ENCODE data around the gene C3orf52. TPM values are rescaled to one million over a fixed set of nuclear protein-coding genes. Genes with fewer than 3 reads are reported as not detected.

Gene C3orf52
- total and polyA plus RNA-seq, 2 donors (not counting 1 experiment from before 2014, with no cell fraction given) = 0.18 to 3.9 TPM

DNA sequence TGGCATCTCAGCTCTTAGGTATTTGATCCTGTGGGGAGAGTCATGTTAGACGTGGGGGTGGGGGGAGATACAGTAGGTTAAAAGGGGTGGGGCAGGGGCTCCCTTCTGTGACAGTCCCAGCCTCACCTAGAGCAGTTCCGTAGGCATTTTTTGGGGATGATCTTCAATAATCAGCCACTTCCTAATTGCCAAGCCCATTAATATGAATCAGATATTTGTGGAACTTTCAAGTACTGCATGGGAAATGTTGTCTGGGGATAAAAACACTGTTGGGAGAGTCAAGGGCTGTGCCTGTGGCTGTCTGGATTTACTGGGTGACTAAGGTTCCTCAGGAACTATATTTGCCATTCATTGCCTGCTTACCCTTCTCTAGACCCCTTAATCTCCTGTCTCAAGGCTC is 9.5 kb downstream of the C3orf52 start:
- Mint-ChIP-seq H3K4me1 (peaks cover 26% of the 10 kb centered on the region), H3K4me3 (no peak overlapping the region), H3K9me3 (ENCODE audit: insufficient read depth) (peaks cover 3% of the 10 kb centered on the region), H3K27me3 (peaks cover 7% of the 10 kb centered on the region), H3K27ac (no peak overlapping the region)
- ATAC-seq (ENCODE audit: low read depth) (no peak), DNase-seq (no peak)
- Histone ChIP-seq H3K4me2 (replicated peaks; ENCODE audit: low read depth, low read length, poor library complexity, severe bottlenecking) (no peak overlapping the region), H3K4me1 (ENCODE audit: control insufficient read depth in 2 of 2, insufficient read depth in 2 of 2, low read length in 2 of 2) (peaks cover 14 to 16% of the 10 kb centered on the region in 2 donors), H3K27ac (ENCODE audit: low read length in 2 of 2) (no peak overlapping the region), H4K20me1 (ENCODE audit: control insufficient read depth, insufficient read depth, low read length, poor library complexity, severe bottlenecking) (no peaks in the 10 kb centered on the region), H3K9ac (ENCODE audit: low read length) (no peak overlapping the region), H2AFZ (ENCODE audit: insufficient read depth, low read depth, low read length, poor library complexity, severe bottlenecking) (no peak overlapping the region), H3K79me2 (ENCODE audit: control insufficient read depth, insufficient read depth, low read length) (no peaks in the 10 kb centered on the region), H3K27me3 (replicated peaks in 1 of 4; ENCODE audit: control extremely low read depth in 1 of 4, control insufficient read depth in 3 of 4, insufficient read depth in 4 of 4, low read length in 3 of 4) (peaks cover 0 to 7% (median 1%) of the 10 kb centered on the region in 4 experiments), H3K9me3 (ENCODE audit: control extremely low read depth in 1 of 3, control insufficient read depth in 2 of 3, insufficient read depth in 1 of 3, low read length in 2 of 3) (peaks cover 0 to 2% (median 0%) of the 10 kb centered on the region in 3 donors), H3K36me3 (replicated peaks in 1 of 2; ENCODE audit: control extremely low read depth in 1 of 2, control insufficient read depth in 1 of 2, extremely low read depth in 1 of 2, insufficient read depth in 2 of 2, low read length in 1 of 2) (no peaks in the 10 kb centered on the region), H3K4me3 (ENCODE audit: control extremely low read depth in 1 of 5, extremely low read depth in 1 of 5, insufficient read depth in 1 of 5, low read depth in 2 of 5, low read length in 4 of 5) (no peak overlapping the region)
- no peak for TF ChIP-seq EZH2 (IDR thresholded peaks at IDR 0.05; ENCODE audit: borderline replicate concordance, insufficient read depth, low read depth, low read length, poor library complexity, severe bottlenecking)
- TF ChIP-seq, protein P1, sequence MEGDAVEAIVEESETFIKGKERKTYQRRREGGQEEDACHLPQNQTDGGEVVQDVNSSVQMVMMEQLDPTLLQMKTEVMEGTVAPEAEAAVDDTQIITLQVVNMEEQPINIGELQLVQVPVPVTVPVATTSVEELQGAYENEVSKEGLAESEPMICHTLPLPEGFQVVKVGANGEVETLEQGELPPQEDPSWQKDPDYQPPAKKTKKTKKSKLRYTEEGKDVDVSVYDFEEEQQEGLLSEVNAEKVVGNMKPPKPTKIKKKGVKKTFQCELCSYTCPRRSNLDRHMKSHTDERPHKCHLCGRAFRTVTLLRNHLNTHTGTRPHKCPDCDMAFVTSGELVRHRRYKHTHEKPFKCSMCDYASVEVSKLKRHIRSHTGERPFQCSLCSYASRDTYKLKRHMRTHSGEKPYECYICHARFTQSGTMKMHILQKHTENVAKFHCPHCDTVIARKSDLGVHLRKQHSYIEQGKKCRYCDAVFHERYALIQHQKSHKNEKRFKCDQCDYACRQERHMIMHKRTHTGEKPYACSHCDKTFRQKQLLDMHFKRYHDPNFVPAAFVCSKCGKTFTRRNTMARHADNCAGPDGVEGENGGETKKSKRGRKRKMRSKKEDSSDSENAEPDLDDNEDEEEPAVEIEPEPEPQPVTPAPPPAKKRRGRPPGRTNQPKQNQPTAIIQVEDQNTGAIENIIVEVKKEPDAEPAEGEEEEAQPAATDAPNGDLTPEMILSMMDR (IDR thresholded peaks at IDR 0.05) = no peak
- ChIA-PET CTCF (interaction anchor here (1.4 kb wide), 1 partner anchor 16 kb away, joined by 5 read pairs; no protein-coding TSS in a partner anchor), POLR2A (no interaction called here)
- WGBS (ENCODE audit: insufficient coverage) = no CpG with 5 or more reads among the region's 2 CpGs
- intact Hi-C loops (cut with micrococcal nuclease) = no loop called here

DNA sequence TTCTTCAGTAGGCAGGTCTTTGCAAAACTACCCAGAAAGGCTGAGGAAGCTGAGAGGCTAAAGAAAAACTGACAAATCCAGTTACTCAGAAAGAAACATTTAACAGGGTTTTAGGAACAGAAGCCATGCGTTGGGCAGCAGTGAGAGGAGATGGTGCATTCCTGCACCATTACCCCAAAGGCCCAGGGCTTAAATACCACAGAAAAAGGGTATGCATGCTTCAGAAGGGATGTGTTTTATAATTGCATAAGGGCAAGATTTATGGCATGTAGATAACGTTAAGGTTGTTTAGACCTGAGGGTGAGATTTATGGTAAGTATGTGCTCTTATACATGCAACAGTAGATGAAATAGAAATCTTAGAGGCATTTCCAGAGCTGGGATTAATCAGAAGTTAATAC is 10.0 kb downstream of the C3orf52 start:
- no peak for TF ChIP-seq EZH2 (IDR thresholded peaks at IDR 0.05; ENCODE audit: borderline replicate concordance, insufficient read depth, low read depth, low read length, poor library complexity, severe bottlenecking)
- TF ChIP-seq, protein P1 (IDR thresholded peaks at IDR 0.05) = no peak
- H3K4me3 ChIP-seq (ENCODE audit: control extremely low read depth in 1 of 5, extremely low read depth in 1 of 5, insufficient read depth in 1 of 5, low read depth in 2 of 5, low read length in 4 of 5) = no peak overlapping the region
- ATAC-seq (ENCODE audit: low read depth) (no peak), DNase-seq (no peak)
- H3K4me2 ChIP-seq (replicated peaks; ENCODE audit: low read depth, low read length, poor library complexity, severe bottlenecking) = no peak overlapping the region
- H3K9ac ChIP-seq (ENCODE audit: low read length) = no peak overlapping the region
- POLR2A ChIA-PET = no interaction called here
- Mint-ChIP-seq H3K27ac (no peak overlapping the region), H3K9me3 (ENCODE audit: insufficient read depth) (peaks cover 3% of the 10 kb centered on the region), H3K4me3 (no peak overlapping the region), H3K4me1 (peaks cover 21% of the 10 kb centered on the region), H3K27me3 (peaks cover 7% of the 10 kb centered on the region)
- peaks cover 0 to 3% (median 0%) of the 10 kb centered on the region in 4 experiments for H3K27me3 ChIP-seq (replicated peaks in 1 of 4; ENCODE audit: control extremely low read depth in 1 of 4, control insufficient read depth in 3 of 4, insufficient read depth in 4 of 4, low read length in 3 of 4)
- CTCF ChIA-PET = interaction anchor here (1.4 kb wide), 1 partner anchor 16 kb away, joined by 5 read pairs; no protein-coding TSS in a partner anchor
- H2AFZ ChIP-seq (ENCODE audit: insufficient read depth, low read depth, low read length, poor library complexity, severe bottlenecking) = no peak overlapping the region
- H3K9me3 ChIP-seq (ENCODE audit: control extremely low read depth in 1 of 3, control insufficient read depth in 2 of 3, insufficient read depth in 1 of 3, low read length in 2 of 3) = peaks cover 0 to 2% (median 0%) of the 10 kb centered on the region in 3 donors
- intact Hi-C loops (cut with micrococcal nuclease) = no loop called here
- no peak overlapping the region for H3K27ac ChIP-seq (ENCODE audit: low read length in 2 of 2)
- H4K20me1 ChIP-seq (ENCODE audit: control insufficient read depth, insufficient read depth, low read length, poor library complexity, severe bottlenecking) = no peaks in the 10 kb centered on the region
- H3K36me3 ChIP-seq (replicated peaks in 1 of 2; ENCODE audit: control extremely low read depth in 1 of 2, control insufficient read depth in 1 of 2, extremely low read depth in 1 of 2, insufficient read depth in 2 of 2, low read length in 1 of 2) = no peaks in the 10 kb centered on the region
- no peaks in the 10 kb centered on the region for H3K79me2 ChIP-seq (ENCODE audit: control insufficient read depth, insufficient read depth, low read length)
- H3K4me1 ChIP-seq (ENCODE audit: control insufficient read depth in 2 of 2, insufficient read depth in 2 of 2, low read length in 2 of 2) = peaks cover 12 to 13% of the 10 kb centered on the region in 2 donors
- WGBS (ENCODE audit: insufficient coverage) = 95% methylated on average over 2 of the region's 2 CpGs

Measured in B cell (primary cell).